ENCODE measurements around the gene RXRA.

- TF ChIP-seq CTCF (IDR thresholded peaks at IDR 0.05; ENCODE audit: insufficient read depth, low read depth, low read length) (no peak), EZH2 (IDR thresholded peaks at IDR 0.05; ENCODE audit: insufficient read depth, low read length) (no peak)
Measured at GRCh38 chr9:134307674-134308638, 18.3 kb upstream of the RXRA start.

Measured in astrocyte (in vitro differentiated cells and primary cell).